HG03342 (cell line): ENCODE measurements around the gene PLA2G12B.

Experiments
- ATAC-seq: cut with Tn5 transposase; IDR thresholded peaks from one replicate; pipeline ENCODE4 v1.9.1; 2021; ENCODE audit warnings: mild to moderate bottlenecking, moderate library complexity; ENCODE audit not compliant: unreplicated experiment

Gene PLA2G12B

GRCh38 chr10:72895236-72895850 lies 59.3 kb downstream of the PLA2G12B start:
- ATAC-seq, result no peak

GRCh38 chr10:72893136-72893798 lies 61.3 kb downstream of the PLA2G12B start, which contains the start of gene OIT3:
Gene OIT3, plus strand, starts transcription at chr10:72893739. Its CDS starts 60 bp downstream, at chr10:72893799.
- no peak for ATAC-seq

GRCh38 chr10:72890086-72890485 lies 64.5 kb downstream of the PLA2G12B start:
- no peak for ATAC-seq

- no peak for ATAC-seq
Measured at GRCh38 chr10:72889391-72889831, 65.2 kb downstream of the PLA2G12B start.

GRCh38 chr10:72888151-72888638 lies 66.4 kb downstream of the PLA2G12B start:
- ATAC-seq, result no peak

- ATAC-seq, result no peak
Measured at GRCh38 chr10:72887043-72887442, 67.6 kb downstream of the PLA2G12B start.

GRCh38 chr10:72886621-72887020 lies 68.0 kb downstream of the PLA2G12B start:
- ATAC-seq, result no peak

- no peak for ATAC-seq
Measured at GRCh38 chr10:72885953-72886352, 68.7 kb downstream of the PLA2G12B start.
